Hematopoietic multipotent progenitor cell treated with erythropoietin and hydrocortisone succinate and interleukin-3 and kit ligand, for 6 days (in vitro differentiated cells): ENCODE results near the gene TBC1D2.

Experiments
- DNase-seq: peaks from one replicate; pipeline ENCODE4 v3.0.0-alpha.2; 2015

The TBC1D2 gene

DNA sequence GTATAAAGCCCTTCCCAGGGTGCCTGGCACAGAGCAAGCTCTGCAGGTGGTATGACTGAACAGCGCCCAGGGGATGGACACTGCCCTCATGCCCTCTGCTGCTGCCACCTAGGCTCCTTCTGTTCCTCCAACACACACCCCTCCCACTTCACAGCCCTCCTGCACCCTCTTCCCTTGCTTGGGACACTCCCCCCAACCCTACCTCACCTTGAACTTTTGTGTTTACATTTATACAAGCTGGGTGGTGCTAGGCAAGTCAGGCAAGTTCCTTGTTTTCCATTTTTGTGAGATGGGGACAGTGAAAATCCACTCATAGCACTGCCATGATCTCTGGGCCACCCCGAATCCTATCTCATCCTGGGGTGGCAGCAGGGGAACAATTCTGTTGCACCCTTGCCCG lies 44.2 kb downstream of the TBC1D2 start:
- no peak for DNase-seq

DNA sequence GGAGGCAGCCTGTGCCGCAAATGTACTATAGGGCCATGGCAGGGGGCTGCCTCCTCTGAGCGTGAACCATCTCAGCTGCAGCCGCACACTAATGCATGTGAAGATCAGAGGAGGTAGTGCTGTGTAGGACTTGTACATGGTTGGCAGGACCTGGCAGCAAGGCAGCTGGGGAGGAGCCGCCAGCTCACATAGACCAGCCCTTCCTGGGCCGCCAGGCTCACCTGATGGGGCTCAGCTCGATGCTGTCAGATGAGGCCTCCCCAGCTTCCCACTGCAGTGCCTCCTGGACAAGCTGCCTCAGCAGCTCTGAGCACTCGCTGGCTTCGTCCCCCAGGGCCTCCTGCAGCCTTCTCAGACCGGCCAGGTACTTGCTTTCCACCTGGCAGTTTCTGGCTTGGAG lies 45.0 kb downstream of the TBC1D2 start:
- DNase-seq = no peak

DNA sequence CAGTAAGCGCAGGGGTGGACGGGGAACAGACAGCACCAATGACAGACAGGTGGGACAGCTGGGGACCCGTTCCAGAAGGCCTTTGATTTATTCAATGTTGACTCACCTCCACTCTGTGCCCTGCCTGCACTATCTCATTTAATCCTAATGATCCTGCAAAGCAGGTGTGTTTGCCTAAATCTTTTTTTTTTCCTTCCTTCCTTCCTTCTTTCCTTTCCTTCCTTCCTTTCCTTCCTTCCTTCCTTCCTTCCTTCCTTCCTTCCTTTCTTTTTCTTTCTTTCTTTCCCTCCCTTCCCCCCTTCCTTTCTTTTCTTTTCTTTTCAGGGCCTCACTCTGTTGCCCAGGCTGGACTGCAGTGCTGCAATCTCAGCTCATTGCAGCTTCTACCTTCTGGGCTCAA lies 45.9 kb downstream of the TBC1D2 start:
- DNase-seq = no peak

DNA sequence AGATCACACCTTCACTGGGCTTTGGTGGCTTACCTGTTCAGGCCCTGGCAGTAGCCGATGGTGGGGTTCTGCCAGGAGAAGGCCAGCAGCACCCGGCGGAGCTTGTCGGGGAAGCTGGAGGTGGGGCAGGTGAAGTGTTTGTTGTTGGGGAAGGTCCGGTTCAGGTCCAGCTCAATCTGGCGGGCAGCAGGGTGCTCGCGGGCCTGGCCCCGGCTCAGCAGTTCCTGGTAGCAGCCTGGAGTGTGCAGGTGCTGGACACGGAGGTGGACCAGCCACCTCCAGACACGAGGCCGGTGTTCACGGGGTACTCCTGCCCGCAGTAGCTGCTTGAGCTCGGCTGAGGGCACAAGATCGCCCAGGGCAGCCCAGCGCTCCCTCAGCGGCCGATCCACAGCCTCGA lies 46.8 kb downstream of the TBC1D2 start:
- DNase-seq = no peak

DNA sequence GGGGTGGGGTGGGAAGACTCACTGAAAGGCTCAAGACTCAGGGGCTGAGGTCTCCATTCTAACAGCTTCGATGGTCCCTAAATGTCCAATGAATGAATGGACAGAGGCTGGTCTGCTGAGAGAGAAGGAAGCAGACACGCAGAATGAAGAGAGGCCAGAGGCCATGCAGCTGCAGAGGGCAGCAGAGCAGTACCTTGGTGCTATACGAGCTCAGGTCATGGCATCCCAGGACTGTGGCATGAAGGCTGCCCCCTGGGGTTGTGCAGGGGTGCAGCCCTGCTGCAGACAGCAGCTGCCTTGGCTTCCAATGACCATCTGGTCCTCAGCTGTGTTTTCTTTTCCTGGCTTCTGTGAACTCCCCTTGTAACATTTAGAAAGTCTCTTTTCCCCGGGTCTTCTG lies 47.8 kb downstream of the TBC1D2 start:
- DNase-seq = no peak

DNA sequence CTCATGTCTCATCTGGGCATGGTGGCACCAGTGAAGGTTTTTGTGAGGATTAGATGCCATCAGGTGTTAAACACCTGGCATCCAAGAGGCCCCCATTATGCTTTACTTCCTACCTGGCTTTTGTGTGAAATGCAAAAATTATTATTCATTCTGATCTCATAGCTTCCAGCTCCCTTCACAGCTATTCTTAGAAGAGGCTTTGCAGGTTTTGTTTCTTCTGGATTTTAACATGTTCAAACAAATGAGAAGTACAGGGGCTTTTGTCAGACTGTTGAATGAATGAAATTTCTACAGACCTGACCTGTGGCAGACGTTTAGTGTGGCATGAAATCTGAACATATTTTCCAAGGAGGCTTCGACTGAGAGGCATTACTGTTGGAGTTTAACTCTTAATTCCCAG lies 48.7 kb downstream of the TBC1D2 start:
- no peak for DNase-seq

DNA sequence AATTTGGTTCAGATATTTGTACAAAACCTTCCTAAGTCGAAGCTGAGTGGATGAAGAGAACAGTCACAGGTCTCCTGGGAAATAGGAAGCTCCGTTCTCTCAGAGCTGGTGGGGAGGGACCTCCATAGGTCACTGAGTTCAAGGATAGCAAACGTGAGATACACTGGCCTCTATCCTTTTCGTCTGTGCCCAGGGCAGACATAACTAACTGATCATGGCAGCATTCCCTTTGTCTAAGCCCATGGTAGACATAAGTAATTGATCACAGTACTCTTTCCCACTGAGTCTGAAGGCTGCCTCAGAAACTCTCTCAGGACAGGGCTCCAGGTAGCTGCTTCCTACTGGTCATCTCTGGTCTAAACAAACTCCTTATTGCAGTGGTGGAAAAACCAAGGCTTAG lies 50.8 kb downstream of the TBC1D2 start:
- no peak for DNase-seq

DNA sequence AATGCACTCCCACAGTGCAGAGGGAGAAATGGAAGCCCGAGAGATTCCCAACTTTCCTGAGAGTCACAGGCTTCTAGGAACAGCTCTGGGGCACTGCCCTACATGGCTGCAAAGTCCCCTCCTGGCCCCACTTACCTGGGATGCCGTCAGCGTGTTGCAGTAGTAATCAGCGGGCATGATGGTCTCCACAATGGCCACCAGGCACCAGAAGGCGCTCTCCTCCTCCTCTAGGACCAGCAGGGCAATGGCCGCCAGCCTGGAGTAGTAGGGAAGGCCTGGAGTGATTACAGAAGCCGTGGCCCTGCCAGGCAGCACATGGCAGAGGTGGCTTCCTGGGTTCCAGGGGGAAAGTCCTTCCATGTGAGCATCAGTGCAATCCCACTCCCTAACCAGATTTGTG lies 52.3 kb downstream of the TBC1D2 start:
- no peak for DNase-seq

DNA sequence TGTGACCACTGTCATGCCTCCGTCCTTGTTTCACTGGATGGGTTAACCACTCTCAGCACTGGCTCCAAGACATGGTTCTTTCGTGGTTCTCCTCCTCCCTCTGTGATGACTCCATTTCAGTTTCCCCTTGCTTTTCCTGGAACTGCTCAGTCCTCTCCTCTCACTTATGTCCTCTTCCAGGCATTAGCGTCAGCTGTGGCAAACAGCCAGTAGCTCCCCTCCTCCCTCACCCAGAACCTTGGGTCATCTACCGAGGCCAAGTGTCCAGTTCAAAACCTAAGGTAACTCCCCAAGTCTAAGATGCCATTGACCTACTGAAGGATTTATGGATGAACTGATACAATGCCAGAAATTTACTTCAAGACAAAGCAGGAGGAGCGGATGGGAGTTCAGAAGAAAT lies 53.2 kb downstream of the TBC1D2 start:
- no peak for DNase-seq

DNA sequence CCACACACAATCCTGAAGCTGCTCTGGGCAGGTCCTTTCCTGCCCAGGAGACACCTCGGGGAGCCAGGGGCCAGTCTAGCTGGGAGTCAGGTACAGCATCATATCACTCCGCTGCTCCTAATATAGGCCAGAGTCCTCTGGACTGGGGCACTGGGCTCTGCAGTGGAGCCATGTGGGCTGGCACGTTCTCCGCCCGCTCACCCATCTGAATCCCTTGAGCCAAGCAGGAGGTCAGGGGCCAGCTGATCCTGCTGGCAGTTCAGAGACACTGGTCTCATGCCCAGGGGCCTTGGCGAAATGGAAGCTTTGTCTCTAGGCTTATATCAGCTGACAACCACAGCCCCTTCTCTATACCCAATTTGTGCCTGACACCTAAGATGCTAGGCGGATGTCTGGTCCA lies 53.7 kb downstream of the TBC1D2 start:
- DNase-seq = no peak

DNA sequence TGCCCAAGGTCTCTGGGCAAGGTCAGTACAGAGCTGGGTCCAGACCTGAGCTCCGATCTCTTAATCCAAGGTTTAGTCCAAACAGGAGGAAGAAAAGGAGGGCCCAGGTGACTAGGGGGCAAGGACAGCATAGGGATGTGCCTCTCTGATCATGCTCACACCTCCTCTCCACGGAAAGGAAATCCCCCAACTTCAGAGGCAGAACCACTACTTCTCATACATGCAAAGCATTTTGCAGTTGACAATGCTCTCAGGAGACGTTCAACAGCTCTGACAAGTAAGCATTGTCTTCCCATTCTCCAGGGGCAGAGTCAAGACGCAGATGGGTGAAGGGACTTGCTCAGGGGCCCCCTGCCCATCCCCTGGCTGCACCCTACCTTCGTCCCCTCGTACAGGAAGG lies 54.3 kb downstream of the TBC1D2 start:
- no peak for DNase-seq

DNA sequence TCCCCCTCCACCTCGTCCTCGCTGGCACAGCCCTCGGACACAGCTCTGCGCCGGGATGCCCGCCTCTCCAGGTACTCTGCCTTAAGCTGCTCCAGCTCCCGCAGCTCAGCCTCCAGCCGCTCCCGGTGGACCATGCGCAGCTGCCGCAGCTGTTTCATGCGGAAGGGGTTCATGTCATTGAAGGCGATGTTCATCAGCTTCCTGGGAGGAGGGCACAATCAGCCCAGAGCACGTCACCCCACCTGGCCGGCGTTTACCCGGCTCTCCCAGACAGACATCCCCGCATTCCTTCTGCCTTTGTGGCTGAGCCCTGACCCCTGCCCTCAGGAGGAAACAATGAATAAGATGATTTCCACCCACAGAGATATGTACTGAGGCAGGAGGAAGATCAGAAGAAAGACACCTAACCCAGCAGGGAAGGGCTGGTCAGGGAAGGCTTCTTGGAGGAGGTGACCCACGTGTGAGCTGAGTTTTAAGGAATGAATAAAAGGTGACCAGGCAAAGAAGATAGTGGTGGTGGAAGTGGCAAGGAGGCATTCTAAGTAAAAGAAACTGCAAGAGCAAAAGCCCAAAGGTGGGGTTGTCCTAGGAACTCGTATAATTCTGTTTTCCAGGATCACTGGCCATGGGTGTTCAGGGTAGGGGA lies 55.9 kb downstream of the TBC1D2 start:
- no peak for DNase-seq

DNA sequence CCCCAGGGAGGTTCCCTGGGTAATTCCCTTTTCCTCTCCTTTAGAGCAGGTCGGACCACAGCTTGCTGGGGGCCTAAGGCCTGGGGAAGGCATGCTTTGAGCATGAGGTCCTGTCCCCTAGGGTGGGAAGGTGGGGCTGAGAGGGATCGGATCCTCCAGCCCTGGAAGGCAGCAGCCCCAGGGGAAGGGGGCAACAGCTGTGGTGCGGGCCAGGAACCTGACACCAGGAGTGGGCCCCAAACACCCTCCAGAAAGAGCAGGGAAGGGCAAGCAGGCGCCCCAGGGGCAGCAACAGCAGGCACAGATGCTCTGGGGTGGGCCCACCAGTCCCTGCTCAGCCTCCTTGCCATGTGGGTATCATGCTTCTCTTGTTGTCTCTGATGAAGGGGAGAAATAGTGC lies 59.8 kb downstream of the TBC1D2 start:
- DNase-seq = no peak

DNA sequence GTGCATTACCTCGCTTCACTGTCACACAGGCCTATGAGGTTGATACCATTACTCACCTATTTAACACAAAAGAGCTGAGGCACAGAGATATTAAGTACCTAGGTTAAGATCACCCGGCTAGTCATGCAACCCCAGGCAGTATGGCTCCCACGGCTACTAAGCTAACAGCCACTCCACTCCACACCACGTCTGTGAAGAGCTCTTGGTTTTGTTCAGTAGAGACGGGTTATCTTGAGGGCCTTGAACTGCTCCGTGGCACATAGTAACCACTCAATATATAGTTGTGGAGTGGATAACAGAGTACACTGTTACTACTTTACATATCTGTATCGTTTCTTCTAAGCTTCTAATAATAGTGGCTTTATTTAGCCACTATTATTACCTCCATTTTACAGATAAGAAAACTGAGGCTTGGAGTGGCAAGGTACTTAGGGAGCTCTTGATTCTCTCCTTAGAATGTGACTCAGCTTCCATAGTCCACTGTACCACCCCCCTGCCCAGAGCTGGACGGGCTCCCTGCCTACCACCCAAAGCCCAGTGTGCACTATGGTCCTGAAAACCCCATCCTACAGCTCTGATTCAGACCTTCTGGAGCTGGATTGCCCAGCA lies 62.0 kb downstream of the TBC1D2 start:
- no peak for DNase-seq

DNA sequence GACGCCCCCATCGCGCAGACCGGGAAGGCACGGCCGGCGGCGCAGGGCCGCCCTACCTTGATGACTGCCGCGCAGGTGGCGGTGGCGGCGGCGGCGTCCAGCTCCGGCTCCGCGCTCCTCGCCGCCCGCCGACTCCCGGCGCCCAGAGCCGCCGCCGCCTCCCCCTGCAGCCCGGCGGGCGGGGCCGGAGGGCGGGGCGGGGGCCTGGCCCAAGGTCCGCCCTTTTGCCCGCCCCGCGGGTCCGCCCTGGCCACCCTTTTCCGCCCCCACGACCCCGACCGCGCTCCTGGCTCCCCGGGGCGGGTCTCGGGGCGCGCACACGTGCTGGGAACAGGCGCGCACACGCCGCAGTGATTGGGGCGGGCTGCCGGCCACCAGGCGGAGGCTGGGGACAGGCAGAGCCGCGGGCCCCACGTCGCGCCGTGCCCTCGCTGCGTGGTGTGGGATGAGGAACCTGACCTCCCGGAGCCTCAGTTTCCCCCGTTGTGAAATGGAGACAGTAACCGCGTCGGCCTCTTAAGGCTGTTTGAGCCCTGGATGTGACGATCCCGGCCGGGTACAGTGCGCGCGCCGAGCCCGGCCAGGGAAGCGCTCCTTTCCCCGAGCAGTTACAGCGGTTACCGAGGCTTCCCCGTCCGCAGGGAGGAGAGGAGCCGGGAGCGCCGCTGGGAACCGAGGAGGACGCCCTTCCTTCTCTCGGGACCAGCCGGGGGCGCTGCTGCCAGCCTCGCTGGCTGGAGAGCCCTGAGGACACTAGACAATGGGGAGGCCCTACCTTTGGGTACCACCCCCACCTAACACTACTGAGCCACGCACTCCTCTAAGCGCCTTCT lies 62.7 kb downstream of the TBC1D2 start, which contains the start of gene CORO2A:
Gene CORO2A (minus strand): TSS at position 135 of the 833 bp plus-strand sequence. CDS start 34,977 bp downstream, outside the sequence.
- peak; percentile 79 for DNase-seq

DNA sequence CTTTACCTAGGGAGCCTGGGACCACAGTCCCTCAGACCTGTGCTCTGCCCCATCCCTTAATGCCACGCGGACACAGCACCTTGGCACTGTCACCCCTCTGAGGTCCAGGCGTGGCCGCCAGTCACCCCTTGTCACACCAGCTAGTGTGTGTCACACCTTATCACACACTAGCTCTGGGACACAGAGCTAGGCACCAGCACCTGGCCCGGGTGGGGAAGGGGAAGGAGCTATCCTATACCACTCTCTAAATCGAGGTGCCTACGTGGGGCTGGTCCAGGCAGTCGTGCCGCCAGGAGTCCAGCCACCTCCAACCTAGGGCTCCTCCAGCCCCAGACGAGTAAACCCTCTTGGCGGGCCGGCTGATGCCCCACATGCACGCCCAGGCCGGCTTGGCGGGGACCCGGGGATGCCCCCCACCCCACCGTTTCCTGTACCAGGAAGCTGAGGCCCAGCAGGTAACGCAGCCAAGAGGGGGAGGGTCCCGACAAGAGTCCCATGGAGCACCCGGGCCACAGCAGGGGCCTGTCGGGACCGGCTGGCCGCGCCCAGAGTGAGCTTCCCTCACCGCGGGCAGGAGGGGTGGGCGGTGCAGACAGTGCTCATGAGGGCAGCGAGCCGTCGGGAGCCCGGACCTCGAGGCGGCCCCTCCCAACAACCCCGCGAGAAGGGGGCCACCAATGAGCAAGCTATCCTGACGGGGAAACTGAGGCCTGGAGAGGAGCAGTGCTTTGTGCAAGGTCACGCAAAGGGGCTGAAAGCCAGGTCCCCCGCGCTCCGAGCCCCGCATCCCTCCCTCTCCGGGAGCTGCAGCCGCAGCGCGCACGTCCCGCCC lies 63.6 kb downstream of the TBC1D2 start:
- DNase-seq = peak; percentile 36

DNA sequence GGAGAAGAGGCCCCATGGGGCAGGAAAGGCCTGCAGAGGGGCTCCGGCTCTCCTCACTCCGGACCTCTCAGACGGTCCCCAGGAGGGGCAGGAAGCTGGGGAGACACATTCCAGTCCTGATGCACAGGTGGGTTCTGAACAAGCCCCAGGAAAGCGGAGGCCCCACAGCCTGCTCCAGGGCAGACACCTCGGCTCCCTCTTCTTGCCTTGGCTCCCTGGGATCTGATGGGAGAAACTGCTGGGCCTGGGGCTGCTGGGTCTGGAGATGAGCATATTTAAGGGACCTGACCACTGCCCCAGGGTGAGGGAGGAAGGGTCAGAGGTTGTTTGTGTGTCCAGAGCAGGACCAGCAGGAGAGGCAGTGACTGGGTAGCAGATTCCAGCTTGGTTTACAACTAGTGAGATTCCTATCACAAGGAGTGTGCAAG lies 64.3 kb downstream of the TBC1D2 start:
- no peak for DNase-seq

DNA sequence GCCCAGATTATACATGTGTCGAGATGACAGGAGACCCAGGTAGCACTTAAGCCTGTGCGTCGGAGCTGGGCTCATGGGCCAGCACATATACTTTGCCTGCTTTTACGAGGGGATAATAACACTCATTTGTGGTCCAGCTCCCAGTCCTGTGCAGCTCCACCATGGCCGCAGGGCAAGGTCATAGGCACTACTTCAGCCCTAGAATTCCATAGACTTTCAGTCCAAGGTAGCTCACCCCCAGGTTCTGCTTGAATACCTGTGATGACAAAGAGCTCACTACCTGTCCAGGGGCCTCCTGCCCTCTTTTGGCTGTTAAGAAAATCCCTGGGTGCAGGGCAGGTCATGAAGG lies 64.7 kb downstream of the TBC1D2 start:
- DNase-seq = no peak

DNA sequence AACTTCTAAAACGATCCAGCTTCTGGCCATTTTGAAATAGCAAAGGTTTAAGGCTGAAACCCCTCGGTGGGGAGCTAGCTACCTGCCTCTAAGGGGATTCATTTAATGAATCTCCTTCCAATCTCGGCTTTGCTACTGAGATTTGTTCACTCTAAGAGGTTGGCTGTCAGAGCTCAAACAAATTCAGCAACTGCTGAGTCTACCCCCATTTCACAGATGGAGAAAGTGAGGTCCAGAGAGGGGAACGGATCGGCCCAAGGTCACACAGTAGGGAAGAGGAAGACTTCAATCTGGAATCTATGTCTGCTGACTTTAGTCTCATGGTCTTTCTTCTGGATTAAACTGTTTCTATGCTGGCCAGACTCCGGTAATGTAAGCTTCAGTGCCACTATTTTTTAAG lies 66.0 kb downstream of the TBC1D2 start:
- DNase-seq = no peak

DNA sequence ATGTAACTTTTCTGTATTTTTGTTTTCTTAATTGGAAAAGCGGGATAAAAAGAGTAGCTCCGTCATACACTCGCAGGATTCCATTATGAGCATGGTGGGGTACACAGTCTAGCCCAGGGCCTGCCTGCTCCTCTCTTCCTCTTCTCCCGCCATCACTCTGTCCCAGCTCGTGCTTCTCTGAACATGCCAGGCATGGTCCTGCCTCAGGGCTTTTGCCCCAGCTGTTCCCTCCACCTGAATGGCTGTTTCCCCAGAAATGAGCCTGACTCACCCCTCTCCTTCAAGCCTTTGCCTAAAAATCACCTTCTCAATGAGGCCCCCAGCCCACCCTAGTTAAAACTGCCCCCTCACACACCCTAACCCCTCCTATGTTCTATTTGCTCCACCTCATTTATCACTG lies 67.5 kb downstream of the TBC1D2 start:
- DNase-seq = no peak

DNA sequence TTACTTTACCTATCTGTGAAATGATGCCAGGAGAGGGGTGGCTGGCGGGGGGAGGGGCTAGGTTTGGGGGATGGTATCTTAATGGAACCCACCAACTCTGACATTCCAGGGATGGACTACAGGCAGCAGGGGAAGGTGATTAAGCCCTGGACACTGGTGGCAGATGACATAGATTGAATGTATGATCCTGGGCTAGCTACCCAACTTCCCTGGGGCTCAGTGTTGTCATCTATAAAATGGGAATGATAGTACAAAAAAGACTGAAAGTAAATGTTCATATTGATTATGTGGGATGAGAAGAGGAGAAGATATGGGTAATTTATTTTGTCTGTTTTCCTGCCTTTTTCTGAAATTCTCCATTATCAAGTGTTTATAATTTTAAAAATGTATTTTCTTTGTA lies 69.2 kb downstream of the TBC1D2 start:
- DNase-seq = no peak

DNA sequence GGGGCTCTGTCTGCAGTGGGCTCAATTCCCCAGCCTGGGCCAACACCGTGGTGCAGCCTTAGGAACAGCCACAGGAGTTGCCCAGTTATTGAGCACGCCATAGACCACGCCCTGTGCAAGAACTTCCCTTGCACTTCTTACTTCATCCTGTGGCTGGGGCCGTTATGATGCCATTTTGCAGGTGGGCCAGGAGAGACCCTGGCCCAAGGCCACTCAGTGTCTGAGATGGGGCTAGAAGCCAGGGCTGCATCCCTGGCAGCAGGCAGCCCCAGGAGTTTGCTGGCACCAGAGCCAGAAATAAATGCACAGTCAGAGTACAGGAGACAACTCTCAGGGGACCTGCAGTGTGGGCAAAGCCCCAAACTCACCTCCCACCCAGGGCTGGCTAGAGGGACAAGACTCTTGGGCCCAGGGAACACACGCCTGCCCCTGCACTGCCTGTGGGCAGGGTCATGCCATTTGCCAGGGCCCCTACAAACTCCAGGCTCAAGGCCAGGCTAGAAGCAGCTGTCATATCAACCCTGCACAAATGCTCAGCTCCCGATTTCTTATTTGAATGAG lies 69.8 kb downstream of the TBC1D2 start:
- DNase-seq = peak; percentile 56

DNA sequence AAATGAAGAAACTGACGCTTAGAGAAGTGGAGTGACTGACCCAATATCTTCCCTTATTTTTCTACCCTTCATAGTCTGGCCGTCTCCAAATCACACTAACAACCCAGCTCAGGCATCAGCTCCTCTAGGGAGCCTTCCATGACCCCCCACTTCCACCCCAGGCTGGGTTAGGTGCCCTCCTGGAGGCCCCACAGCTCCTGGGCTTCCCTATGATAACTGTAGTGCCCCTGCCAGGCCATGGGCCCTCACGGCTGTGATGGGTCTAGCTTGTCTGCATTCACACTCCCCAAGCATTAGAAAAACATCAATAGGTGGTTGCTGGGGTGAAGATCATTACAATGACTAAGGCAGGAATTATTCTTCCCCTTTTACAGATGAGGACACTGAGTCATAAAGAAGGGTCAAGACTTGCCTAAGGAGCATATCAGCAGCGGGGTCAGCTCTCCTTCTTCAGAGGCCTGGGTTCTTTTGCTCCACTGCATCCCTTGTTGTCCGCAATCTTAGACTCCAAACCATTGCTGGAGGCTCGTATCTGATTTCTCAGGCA lies 70.4 kb downstream of the TBC1D2 start:
- no peak for DNase-seq
